ENCODE data around the gene PLEKHG4. TPM values are rescaled to one million over a fixed set of nuclear protein-coding genes. Genes with fewer than 3 reads are reported as not detected.

The PLEKHG4 gene
- total RNA-seq, 2 experiments from 2014 or later = 13.1 to 14.0 TPM

DNA sequence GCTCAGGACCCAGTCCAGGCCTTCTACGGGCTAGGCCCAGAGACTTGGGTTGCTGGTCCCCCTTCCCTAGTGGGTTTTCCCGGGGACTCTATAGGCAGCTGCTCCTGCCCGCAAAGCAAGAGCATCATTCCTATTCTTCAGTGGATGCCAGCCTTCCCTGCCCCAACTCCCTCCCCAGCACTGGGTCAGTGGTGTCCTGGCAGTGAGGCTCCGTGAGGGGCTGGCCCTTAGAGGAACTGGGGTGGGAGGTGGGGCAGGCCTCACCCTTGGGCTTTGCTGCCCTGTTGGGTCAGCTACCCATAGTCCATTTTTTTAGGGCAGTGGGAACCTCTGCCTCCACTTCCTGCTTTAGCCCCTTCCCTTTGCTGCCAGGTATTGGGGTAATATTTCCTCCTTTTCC, 7.9 kb upstream of the PLEKHG4 start:
- Mint-ChIP-seq H3K4me3 (no peak overlapping the region), H3K4me1 (ENCODE audit: low read depth) (peaks cover 2% of the 10 kb centered on the region), H3K36me3 (ENCODE audit: low read depth) (peaks cover 7% of the 10 kb centered on the region), H3K9me3 (no peaks in the 10 kb centered on the region), H3K27me3 (no peaks in the 10 kb centered on the region), H3K27ac (no peak overlapping the region)
- no peak overlapping the region for H3K27ac ChIP-seq (ENCODE audit: low read depth in 1 of 2, low read length in 2 of 2)
- H3K36me3 ChIP-seq (ENCODE audit: insufficient read depth, low read length) = peaks cover 2% of the 10 kb centered on the region
- CTCF ChIA-PET = no interaction called here
- no peak for ATAC-seq (ENCODE audit: poor library complexity)
- no peak for DNase-seq
- H3K27me3 ChIP-seq (ENCODE audit: control insufficient read depth in 1 of 2, insufficient read depth in 2 of 2, low read length in 2 of 2) = no peaks in the 10 kb centered on the region
- intact Hi-C loops (cut with DNase I, micrococcal nuclease) = no loop called here
- H3K4me3 ChIP-seq (ENCODE audit: low read length) = no peak overlapping the region
- no peaks in the 10 kb centered on the region for H3K4me1 ChIP-seq (ENCODE audit: insufficient read depth, low read length)
- TF ChIP-seq, protein P1, sequence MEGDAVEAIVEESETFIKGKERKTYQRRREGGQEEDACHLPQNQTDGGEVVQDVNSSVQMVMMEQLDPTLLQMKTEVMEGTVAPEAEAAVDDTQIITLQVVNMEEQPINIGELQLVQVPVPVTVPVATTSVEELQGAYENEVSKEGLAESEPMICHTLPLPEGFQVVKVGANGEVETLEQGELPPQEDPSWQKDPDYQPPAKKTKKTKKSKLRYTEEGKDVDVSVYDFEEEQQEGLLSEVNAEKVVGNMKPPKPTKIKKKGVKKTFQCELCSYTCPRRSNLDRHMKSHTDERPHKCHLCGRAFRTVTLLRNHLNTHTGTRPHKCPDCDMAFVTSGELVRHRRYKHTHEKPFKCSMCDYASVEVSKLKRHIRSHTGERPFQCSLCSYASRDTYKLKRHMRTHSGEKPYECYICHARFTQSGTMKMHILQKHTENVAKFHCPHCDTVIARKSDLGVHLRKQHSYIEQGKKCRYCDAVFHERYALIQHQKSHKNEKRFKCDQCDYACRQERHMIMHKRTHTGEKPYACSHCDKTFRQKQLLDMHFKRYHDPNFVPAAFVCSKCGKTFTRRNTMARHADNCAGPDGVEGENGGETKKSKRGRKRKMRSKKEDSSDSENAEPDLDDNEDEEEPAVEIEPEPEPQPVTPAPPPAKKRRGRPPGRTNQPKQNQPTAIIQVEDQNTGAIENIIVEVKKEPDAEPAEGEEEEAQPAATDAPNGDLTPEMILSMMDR (IDR thresholded peaks at IDR 0.05) = no peak
- H3K9me3 ChIP-seq (ENCODE audit: control insufficient read depth in 1 of 2, insufficient read depth in 1 of 2, low read length in 2 of 2) = no peaks in the 10 kb centered on the region
- POLR2A ChIA-PET = no interaction called here

DNA sequence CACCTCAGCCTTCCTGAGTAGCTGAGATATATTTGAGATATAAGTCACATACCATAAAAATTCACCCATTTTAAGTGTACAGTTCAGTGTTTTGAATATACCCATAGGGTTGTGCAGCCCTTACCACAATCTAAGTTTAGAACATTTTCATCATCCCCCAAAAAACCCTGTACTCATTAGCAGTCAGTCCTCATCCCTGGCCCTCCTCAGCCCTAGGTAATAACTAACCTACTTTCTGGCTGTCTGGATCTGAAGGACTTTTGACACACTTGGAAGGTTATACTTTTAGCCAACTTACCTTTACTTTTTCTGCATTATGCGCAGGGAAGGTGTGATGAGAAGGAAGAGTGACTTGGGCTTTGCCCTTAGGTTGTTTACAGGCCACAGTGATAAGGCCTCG, 4.0 kb upstream of the PLEKHG4 start:
- DNase-seq (no peak), ATAC-seq (ENCODE audit: poor library complexity) (no peak)
- Mint-ChIP-seq H3K36me3 (ENCODE audit: low read depth) (peaks cover 17% of the 10 kb centered on the region), H3K4me3 (no peak overlapping the region), H3K27me3 (no peaks in the 10 kb centered on the region), H3K4me1 (ENCODE audit: low read depth) (peaks cover 17% of the 10 kb centered on the region), H3K9me3 (no peaks in the 10 kb centered on the region), H3K27ac (no peak overlapping the region)
- Histone ChIP-seq H3K36me3 (ENCODE audit: insufficient read depth, low read length) (peaks cover 7% of the 10 kb centered on the region), H3K9me3 (ENCODE audit: control insufficient read depth in 1 of 2, insufficient read depth in 1 of 2, low read length in 2 of 2) (no peaks in the 10 kb centered on the region), H3K27me3 (ENCODE audit: control insufficient read depth in 1 of 2, insufficient read depth in 2 of 2, low read length in 2 of 2) (no peaks in the 10 kb centered on the region), H3K27ac (ENCODE audit: low read depth in 1 of 2, low read length in 2 of 2) (no peak overlapping the region), H3K4me1 (ENCODE audit: insufficient read depth, low read length) (peaks cover 26% of the 10 kb centered on the region), H3K4me3 (ENCODE audit: low read length) (no peak overlapping the region)
- TF ChIP-seq, protein P1 (IDR thresholded peaks at IDR 0.05) = no peak
- CTCF ChIA-PET = no interaction called here
- POLR2A ChIA-PET = no interaction called here
- intact Hi-C loops (cut with DNase I, micrococcal nuclease) = loop anchor here in 1 of 2 experiments (5.0 kb wide), 2 partner anchors 48 to 122 kb away; partner anchors contain the start of gene TMEM208

DNA sequence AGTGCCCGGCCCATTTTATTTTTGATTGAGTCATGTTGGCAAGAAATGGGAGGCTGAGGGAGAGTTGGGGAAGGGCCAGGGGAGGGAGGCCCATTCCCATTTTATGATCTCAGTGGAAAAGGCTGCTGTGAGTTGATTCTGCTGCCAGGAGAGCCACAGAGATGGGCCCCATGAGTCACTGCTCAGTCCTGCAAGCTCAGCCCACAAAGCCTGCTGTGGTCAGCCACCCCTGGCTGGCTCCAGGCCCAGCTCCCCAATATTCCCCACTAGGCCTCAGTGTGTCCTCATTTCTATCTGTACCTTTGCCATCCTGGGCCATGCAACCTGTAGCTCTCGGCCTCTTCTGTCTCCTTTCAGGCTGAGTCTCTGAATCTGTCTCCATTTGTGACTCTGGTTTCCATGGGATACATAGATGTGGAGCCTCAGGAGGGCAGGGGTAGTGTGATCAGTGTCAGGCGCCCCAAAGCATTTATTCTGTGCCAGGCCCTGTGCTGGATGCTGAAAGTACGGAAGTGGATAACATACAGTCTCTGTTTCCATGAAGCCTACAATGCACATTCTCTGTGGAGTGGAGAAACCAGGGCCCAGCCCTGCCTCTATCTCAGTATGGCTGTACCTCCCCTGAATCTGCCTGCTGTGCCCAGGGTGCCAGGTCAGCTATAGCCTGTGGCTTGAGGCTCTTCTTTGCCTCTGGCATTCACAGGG, 1.9 kb upstream of the PLEKHG4 start:
- Mint-ChIP-seq H3K27ac (peak overlapping the region; percentile 53), H3K4me3 (peak overlapping the region; percentile 59), H3K36me3 (ENCODE audit: low read depth) (peaks cover 17% of the 10 kb centered on the region), H3K27me3 (no peaks in the 10 kb centered on the region), H3K4me1 (ENCODE audit: low read depth) (peaks cover 17% of the 10 kb centered on the region), H3K9me3 (no peaks in the 10 kb centered on the region)
- ChIA-PET POLR2A (no interaction called here), CTCF (interaction anchor here (0.9 to 1.3 kb wide), 2 partner anchors 33 to 50 kb away, joined by 4 read pairs; partner anchors contain the start of gene TMEM208)
- no peak for ATAC-seq (ENCODE audit: poor library complexity)
- TF ChIP-seq, protein P1 (IDR thresholded peaks at IDR 0.05) = no peak
- peaks cover 7% of the 10 kb centered on the region for H3K36me3 ChIP-seq (ENCODE audit: insufficient read depth, low read length)
- H3K9me3 ChIP-seq (ENCODE audit: control insufficient read depth in 1 of 2, insufficient read depth in 1 of 2, low read length in 2 of 2) = no peaks in the 10 kb centered on the region
- DNase-seq = no peak
- H3K4me3 ChIP-seq (ENCODE audit: low read length) = no peak overlapping the region
- peaks cover 27% of the 10 kb centered on the region for H3K4me1 ChIP-seq (ENCODE audit: insufficient read depth, low read length)
- intact Hi-C loops (cut with DNase I, micrococcal nuclease) = loop anchor here in 1 of 2 experiments (5.0 kb wide), 2 partner anchors 50 to 120 kb away; partner anchors contain the start of gene TMEM208
- no peak overlapping the region for H3K27ac ChIP-seq (ENCODE audit: low read depth in 1 of 2, low read length in 2 of 2)
- no peaks in the 10 kb centered on the region for H3K27me3 ChIP-seq (ENCODE audit: control insufficient read depth in 1 of 2, insufficient read depth in 2 of 2, low read length in 2 of 2)
